PC-3 (cell line): ENCODE measurements around the gene KIAA1217. TPM values are rescaled to one million over a fixed set of nuclear protein-coding genes. Genes with fewer than 3 reads are reported as not detected.
A peak's percentile ranks its signal among the peaks of the same experiment; 100 is the strongest.

Experiments
- ATAC-seq: fragments of 200-7000 bp; cut with Tn5 transposase; 2 replicates; pipeline ENCODE4 v1.9.1; 2020; ENCODE audit warnings: mild to moderate bottlenecking, moderate library complexity
- BruUV-seq: library from RNA; stranded (reverse); fragments of 400-500 nt; replicated peaks from 2 replicates; lab custom pipeline; 2021; lab: Mats Ljungman, UMichigan
- CTCF ChIA-PET: fragments of 300-600 bp; sonication (Branson Sonifier 250); formaldehyde crosslinking; loops from one replicate; lab custom pipeline; 2022; ENCODE audit warnings: antibody characterized with exemption; lab: Charles Lee
- POLR2A ChIA-PET: fragments of 300-600 bp; sonication (Branson Sonifier 250); formaldehyde crosslinking; loops from one replicate; lab custom pipeline; 2022; ENCODE audit warnings: antibody characterized with exemption; ENCODE audit not compliant: unreplicated experiment; lab: Charles Lee
- DNase-seq: peaks from one replicate; pipeline ENCODE4 v3.0.0-alpha.2; 2015
- H2AFZ ChIP-seq: fragments of 300-600 bp; sonication (generic); 2 replicates; pipeline ENCODE4 v1.6.0; 2016; ENCODE audit warnings: antibody characterized with exemption, low read length
- H3F3A ChIP-seq: fragments of 300-600 bp; sonication (generic); one replicate; pipeline ENCODE4 v1.6.0; 2017; ENCODE audit warnings: antibody characterized with exemption, low read length, control low read depth, mild to moderate bottlenecking; ENCODE audit not compliant: unreplicated experiment
- H3K27ac ChIP-seq: fragments of 300-600 bp; sonication (generic); 2 replicates; pipeline ENCODE4 v1.5.1; 2016; ENCODE audit warnings: mild to moderate bottlenecking, low read length
- H3K27me3 ChIP-seq: fragments of 300-600 bp; sonication (generic); 2 replicates; pipeline ENCODE4 v1.6.1; 2016; ENCODE audit warnings: low read length, mixed read lengths
- H3K36me3 ChIP-seq: fragments of 300-600 bp; sonication (generic); 2 replicates; pipeline ENCODE4 v1.6.1; 2016; ENCODE audit warnings: low read depth, mixed run types, low read length, mixed read lengths
- H3K4me1 ChIP-seq: fragments of 300-600 bp; sonication (generic); 2 replicates; pipeline ENCODE4 v1.5.1; 2016; ENCODE audit warnings: low read length; ENCODE audit not compliant: insufficient read depth
- H3K4me2 ChIP-seq: fragments of 300-600 bp; sonication (generic); 2 replicates; pipeline ENCODE4 v1.6.0; 2016; ENCODE audit warnings: low read length
- H3K4me3 ChIP-seq: fragments of 300-600 bp; sonication (generic); 2 replicates; pipeline ENCODE4 v1.5.1; 2016; ENCODE audit warnings: mild to moderate bottlenecking, low read length, mixed read lengths
- H3K79me2 ChIP-seq: fragments of 300-600 bp; sonication (generic); 2 replicates; pipeline ENCODE4 v1.6.1; 2017; ENCODE audit warnings: low read length, mixed read lengths
- H3K9ac ChIP-seq: fragments of 300-600 bp; sonication (generic); 2 replicates; pipeline ENCODE4 v1.6.0; 2016; ENCODE audit warnings: mild to moderate bottlenecking, low read length
- H3K9me2 ChIP-seq: fragments of 300-600 bp; sonication (generic); replicated peaks from 2 replicates; pipeline ENCODE4 v1.6.1; 2016; ENCODE audit warnings: mixed run types, low read length, mixed read lengths
- H3K9me3 ChIP-seq: fragments of 300-600 bp; sonication (generic); 2 replicates; pipeline ENCODE4 v1.6.1; 2016; ENCODE audit warnings: low read length, mixed read lengths
- H4K20me1 ChIP-seq: fragments of 300-600 bp; sonication (generic); 2 replicates; pipeline ENCODE4 v1.6.1; 2016; ENCODE audit warnings: low read length, mixed read lengths
- EZH2 ChIP-seq: fragments of 300-600 bp; sonication (generic); IDR thresholded peaks from one replicate; pipeline ENCODE4 v1.6.1; 2017; ENCODE audit warnings: antibody characterized with exemption, mild to moderate bottlenecking, low read length; ENCODE audit not compliant: unreplicated experiment
- EZH2phosphoT487 ChIP-seq: fragments of 300-600 bp; sonication (generic); IDR thresholded peaks from 2 replicates; pipeline ENCODE4 v1.6.1; 2018; ENCODE audit warnings: mild to moderate bottlenecking, antibody characterized with exemption, low read length, borderline replicate concordance
- intact Hi-C: fragments of 100-400 bp; cut with micrococcal nuclease; formaldehyde crosslinking; loops from 2 replicates; pipeline ENCODE4 v1.9.0; 2023
- total RNA-seq: library from RNA; depleted of rRNA; stranded (reverse); fragments of >200 nt; gene quantifications from 2 replicates; pipeline ENCODE4 v1.2.3, GENCODE V29; 2014
- TF ChIP-seq, protein P1 (sequence below): fragments of 300-600 bp; sonication (generic); conservative IDR thresholded peaks from 2 replicates; pipeline ENCODE4 v1.5.1; 2017; ENCODE audit warnings: antibody characterized with exemption, low read depth, mild to moderate bottlenecking, low read length

Gene KIAA1217
- total RNA-seq, 1 experiment from 2014 or later = 16.0 TPM

DNA sequence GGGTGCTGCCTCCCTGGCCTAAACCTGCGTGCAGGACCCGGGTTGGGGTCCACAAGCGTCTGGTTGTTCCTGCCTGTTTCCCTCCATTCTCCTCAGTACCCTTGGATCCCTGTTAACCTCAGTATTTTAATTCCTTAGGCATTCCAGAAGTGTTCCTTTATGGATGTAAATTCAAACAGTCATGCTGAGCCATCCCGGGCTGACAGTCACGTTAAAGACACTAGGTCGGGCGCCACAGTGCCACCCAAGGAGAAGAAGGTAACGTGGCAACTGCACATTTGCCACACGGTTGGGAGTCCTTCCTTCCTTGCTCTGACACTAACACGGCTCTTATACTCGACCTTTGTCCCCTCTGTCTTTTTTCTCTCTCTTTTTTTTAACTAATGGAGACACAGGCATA lies 327.7 kb downstream of the KIAA1217 start:
- Histone ChIP-seq H3F3A (no peaks in the 10 kb centered on the region), H4K20me1 (no peaks in the 10 kb centered on the region), H3K4me3 (no peak overlapping the region), H3K27ac (no peak overlapping the region), H3K9ac (no peak overlapping the region), H3K4me1 (peaks cover 1% of the 10 kb centered on the region; the same call in 1 of the 2 replicates), H3K4me2 (no peak overlapping the region), H3K36me3 (peaks cover 24% of the 10 kb centered on the region), H3K9me2 (no peaks in the 10 kb centered on the region), H3K27me3 (no peaks in the 10 kb centered on the region), H3K79me2 (no peaks in the 10 kb centered on the region), H3K9me3 (no peaks in the 10 kb centered on the region), H2AFZ (no peak overlapping the region)
- TF ChIP-seq EZH2phosphoT487 (no peak), EZH2 (no peak)
- TF ChIP-seq, protein P1, sequence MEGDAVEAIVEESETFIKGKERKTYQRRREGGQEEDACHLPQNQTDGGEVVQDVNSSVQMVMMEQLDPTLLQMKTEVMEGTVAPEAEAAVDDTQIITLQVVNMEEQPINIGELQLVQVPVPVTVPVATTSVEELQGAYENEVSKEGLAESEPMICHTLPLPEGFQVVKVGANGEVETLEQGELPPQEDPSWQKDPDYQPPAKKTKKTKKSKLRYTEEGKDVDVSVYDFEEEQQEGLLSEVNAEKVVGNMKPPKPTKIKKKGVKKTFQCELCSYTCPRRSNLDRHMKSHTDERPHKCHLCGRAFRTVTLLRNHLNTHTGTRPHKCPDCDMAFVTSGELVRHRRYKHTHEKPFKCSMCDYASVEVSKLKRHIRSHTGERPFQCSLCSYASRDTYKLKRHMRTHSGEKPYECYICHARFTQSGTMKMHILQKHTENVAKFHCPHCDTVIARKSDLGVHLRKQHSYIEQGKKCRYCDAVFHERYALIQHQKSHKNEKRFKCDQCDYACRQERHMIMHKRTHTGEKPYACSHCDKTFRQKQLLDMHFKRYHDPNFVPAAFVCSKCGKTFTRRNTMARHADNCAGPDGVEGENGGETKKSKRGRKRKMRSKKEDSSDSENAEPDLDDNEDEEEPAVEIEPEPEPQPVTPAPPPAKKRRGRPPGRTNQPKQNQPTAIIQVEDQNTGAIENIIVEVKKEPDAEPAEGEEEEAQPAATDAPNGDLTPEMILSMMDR = no peak
- intact Hi-C loops = no loop called here
- DNase-seq (no peak), ATAC-seq (no peak)
- ChIA-PET CTCF (no interaction called here), POLR2A (no interaction called here)
- BruUV-seq = no TSS peak

- Histone ChIP-seq H4K20me1 (no peaks in the 10 kb centered on the region), H2AFZ (no peak overlapping the region), H3K79me2 (no peaks in the 10 kb centered on the region), H3K36me3 (no peaks in the 10 kb centered on the region; the same call in none of the 2 replicates), H3K4me1 (peaks cover 4% of the 10 kb centered on the region; the same call in 1 of the 2 replicates), H3K27me3 (no peaks in the 10 kb centered on the region), H3K9ac (no peak overlapping the region), H3K9me2 (no peaks in the 10 kb centered on the region), H3K27ac (peak overlapping the region; percentile 54), H3K4me2 (no peak overlapping the region), H3F3A (no peaks in the 10 kb centered on the region), H3K9me3 (no peaks in the 10 kb centered on the region), H3K4me3 (no peak overlapping the region)
- ChIA-PET POLR2A (no interaction called here), CTCF (no interaction called here)
- intact Hi-C loops = no loop called here
- peak; percentile 24; the same call in 1 of the 2 replicates for ATAC-seq
- TF ChIP-seq EZH2 = no peak
- TF ChIP-seq, protein P1 = no peak
- no peak for TF ChIP-seq EZH2phosphoT487
- no TSS peak for BruUV-seq
- DNase-seq = peak; percentile 20
Measured at GRCh38 chr10:24541239-24541753, 332.4 kb downstream of the KIAA1217 start.
